GM12801 (cell line): ENCODE measurements around the gene PLD3.

Experiments
- CTCF ChIP-seq: IDR thresholded peaks from one replicate; pipeline ENCODE4 v1.5.1; 2011; ENCODE audit warnings: control low read depth; ENCODE audit not compliant: insufficient read length; ENCODE audit errors: extremely low read depth

PLD3 gene

GRCh38 chr19:40332669-40333068 is 15.8 kb upstream of the PLD3 start:
- no peak for TF ChIP-seq CTCF

- TF ChIP-seq CTCF, result no peak
Observed at GRCh38 chr19:40335101-40335500, 13.4 kb upstream of the PLD3 start.

- TF ChIP-seq CTCF, result no peak
Observed at GRCh38 chr19:40335855-40336600, 12.5 kb upstream of the PLD3 start.

- TF ChIP-seq CTCF, result no peak
Observed at GRCh38 chr19:40336601-40336900, 11.9 kb upstream of the PLD3 start.

- TF ChIP-seq CTCF, result no peak
Observed at GRCh38 chr19:40337107-40337506, 11.4 kb upstream of the PLD3 start.

GRCh38 chr19:40337594-40337993 is 10.9 kb upstream of the PLD3 start:
- no peak for TF ChIP-seq CTCF

GRCh38 chr19:40339018-40339728 is 9.3 kb upstream of the PLD3 start:
- no peak for TF ChIP-seq CTCF
